Activated T-cell treated with anti-CD3 and anti-CD28 coated beads for 4 hours (primary cell): Measurements from ENCODE around the gene CHSY1.

Experiments
- DNase-seq: peaks from one replicate; pipeline ENCODE4 v3.0.0-alpha.2; 2020

The CHSY1 gene

DNA sequence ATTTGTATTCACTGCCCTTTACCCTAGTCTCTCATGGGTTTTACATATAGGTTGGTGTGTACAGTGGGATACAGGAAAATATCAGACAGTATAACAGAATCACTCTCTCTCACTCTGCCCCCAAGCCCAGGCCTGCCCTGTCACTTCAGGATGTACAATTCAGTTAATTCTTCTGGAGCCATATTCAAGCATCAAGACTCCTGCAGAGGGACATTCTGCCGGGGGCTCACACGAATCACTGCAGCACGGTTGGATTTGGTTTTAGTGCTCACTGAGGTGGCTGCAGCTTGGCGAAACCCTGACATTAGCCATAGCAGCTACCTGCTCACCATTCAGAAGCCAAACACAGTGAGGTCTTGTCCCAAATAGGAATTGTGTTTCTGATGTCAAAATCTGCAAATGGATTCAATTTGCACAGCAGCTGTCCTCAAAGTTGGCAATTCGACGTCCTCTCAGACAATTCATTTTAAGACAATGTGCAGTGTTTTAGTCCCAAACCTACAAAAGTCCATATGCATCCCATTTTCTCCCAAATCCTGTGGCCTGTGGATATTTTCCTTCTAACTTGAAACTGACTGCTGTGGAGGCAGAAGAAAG is 82.9 kb downstream of the CHSY1 start:
- no peak for DNase-seq

DNA sequence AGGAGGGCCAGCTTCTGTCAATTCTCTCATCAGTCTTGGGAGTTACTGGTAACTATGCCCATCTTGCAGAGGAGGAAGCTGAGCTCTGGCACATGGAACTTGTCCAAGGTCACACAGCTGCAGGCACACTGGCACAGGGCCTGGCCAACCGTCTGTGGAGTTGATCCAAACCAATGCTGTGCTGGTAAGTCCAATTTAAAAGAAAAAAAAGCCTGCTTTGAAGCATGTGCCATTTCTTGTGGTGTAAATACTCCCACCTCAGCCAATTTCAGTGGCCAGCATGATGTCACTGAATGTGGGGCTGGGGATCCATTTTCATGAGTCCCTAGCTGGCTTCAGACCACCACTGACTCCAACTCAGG is 83.4 kb downstream of the CHSY1 start:
- no peak for DNase-seq

DNA sequence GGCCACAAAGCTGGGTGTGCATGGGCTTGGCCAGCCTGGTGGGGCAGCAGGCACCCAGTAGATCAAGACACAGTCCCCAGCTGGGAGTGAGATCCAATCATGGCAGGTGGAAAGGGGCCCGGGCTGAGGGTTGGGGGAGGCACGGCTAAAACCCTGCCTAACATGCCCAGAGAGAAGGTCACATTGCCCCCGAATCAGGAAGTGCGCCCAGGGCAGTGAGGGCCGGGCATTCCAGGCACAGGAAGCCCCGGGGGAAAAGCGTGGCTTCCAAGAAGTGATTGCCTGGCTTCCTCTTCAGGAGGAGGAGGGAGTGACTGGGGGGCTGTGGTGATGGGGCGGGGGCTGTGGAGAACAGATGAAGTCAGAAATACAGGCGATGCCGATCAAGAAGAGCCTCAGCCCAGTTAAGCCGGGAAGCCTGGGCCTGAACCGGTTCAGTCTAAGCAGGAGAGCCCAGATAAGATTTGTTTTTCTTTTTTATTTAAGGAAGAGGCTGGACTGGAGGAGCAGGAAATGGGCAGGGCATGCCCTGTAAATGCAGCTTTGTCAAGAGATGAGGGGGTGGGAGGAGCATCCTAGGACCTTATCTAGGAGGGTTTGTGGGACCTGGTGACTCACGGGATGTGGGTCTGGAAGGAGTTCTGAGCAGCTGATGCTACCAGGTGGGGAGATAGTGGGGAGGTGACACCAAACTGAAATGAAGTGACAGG is 83.9 kb downstream of the CHSY1 start:
- peak; percentile 48 for DNase-seq

DNA sequence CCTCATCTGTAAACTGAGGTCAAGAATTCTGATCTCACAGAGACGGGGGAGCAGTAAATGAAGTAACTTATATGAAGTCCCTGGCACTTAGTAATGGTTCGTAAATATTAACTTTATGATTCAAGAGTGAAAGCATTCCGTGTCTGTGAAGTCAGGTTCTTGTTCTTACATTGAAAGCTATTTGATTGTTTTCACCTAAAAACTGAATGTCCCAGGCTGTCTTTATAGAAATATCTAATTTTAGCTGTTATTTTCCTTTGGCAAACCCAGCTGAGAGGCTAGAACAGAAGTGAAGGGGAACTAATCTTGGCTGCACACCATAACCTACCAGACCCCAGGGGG is 84.5 kb downstream of the CHSY1 start:
- DNase-seq: no peak

DNA sequence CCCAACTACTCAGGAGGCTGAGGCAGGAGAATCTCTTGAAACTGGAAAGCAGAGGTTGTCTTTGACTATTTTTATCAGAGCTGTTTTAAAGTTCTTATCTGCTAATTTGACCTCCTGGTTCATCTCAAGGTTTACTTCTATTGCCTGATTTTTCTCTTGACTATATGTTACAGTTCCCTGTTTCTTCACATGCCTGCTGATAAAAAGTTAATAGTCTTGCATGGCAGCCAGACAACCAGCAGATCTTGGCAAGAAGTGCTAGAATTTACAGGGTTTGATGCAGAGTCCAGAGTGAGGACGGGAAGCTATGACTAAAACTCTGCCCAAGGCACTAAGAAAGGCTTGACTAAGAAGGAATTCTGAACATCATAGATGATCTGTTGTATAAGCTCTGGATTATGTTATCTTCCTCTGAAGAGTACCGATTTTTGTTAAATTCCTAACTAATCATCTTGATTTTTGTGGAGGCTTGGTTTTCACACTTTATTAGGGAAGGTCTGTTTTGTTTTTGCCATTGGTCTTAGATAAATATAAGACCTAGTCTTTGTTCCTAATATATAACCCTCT is 85.9 kb downstream of the CHSY1 start:
- DNase-seq: no peak

DNA sequence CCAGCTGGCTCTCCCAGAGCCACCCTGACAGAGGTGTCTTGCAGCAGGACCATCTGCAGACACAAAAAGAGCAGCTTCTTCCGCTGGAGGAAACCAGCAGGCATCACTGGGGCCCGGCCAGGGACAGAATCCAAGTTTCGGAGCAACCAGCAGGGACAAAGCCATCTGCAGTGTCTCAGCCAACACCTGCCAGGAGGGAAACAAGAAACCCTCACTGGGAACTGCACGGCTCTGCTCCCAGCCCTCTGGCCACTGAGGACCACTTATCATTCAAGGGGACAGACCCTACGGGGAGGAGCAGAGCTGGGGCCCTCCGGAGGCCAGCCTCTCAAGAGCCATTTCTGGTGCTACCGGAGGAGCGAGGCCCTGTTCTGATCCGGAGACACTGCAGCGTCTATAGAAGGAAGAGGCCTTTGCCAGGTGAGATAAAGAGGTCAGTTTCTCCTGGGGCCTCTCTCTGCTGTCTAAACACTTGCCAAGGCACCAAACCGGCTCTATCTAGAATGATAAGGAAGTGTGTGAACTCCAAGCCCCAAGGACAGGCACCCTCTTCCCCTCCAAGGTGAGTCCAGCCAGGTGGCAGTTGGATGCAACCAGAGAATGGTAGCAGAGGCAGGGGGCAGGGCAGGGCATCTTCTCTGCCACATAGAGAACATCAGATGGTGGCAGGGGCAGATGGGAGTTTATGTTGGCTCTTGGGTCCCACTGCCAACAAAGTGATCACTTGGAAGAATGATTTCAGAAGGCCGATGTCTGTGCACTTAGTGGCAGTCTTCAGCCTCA is 89.0 kb downstream of the CHSY1 start:
- no peak for DNase-seq

DNA sequence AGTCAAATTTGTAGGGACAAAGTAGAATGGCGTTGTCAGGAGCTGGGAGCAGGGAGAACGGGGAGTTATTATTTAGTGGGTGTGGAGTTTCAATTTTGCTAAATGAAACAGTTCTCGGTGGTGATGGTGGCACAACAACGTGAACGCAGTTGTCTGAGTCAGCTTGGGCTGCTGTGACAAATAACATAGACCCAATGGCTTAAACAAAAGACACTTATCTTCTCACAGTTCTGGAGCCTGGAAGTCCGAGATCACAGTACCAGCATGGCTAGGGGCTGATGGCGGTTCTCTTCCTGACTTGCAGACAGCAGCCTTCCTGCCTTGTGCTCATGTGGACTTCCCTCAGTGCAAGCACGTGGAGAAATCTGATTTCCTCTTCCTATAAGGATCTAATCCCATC is 90.2 kb downstream of the CHSY1 start:
- no peak for DNase-seq

DNA sequence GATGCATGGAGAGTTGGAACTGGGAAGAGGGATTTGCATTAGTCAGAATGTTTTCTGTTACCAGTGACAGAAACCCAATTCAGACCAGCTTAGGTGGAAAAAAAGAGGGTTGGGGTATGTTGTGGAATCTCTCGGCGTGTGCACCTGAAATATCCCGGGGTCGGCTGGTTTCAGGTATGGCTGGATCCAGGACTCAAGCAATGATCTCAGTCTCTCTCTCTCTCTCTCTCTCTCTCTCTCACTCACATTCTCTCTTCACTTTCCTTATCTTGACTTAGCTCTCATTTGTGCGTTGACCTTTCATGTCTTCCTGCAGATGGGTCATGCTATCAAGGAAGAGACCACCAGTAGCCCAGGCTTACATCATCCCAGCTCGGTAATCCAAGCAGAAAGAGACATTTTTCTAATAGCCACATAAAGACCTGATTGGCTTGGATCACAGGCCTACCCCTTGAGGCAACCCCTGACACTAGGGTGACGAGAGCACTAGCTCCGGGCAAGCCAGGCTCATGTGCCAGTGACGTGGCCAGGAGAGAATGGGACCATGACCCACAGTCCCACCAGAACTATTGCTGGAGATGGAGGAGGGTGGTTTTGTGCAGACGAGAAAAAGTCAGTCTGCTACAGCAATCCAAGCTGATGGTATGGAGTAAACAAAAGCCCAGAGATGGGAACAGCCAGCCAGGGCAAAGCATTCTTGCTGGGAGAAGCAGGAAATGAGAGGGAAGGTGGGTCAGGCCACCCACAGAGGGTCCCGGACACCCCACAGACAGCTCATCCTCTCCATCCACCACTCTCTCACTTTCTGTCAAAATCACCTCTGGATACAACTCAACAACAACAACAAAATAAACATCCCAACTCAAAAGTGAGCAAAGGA is 91.7 kb downstream of the CHSY1 start:
- no peak for DNase-seq

DNA sequence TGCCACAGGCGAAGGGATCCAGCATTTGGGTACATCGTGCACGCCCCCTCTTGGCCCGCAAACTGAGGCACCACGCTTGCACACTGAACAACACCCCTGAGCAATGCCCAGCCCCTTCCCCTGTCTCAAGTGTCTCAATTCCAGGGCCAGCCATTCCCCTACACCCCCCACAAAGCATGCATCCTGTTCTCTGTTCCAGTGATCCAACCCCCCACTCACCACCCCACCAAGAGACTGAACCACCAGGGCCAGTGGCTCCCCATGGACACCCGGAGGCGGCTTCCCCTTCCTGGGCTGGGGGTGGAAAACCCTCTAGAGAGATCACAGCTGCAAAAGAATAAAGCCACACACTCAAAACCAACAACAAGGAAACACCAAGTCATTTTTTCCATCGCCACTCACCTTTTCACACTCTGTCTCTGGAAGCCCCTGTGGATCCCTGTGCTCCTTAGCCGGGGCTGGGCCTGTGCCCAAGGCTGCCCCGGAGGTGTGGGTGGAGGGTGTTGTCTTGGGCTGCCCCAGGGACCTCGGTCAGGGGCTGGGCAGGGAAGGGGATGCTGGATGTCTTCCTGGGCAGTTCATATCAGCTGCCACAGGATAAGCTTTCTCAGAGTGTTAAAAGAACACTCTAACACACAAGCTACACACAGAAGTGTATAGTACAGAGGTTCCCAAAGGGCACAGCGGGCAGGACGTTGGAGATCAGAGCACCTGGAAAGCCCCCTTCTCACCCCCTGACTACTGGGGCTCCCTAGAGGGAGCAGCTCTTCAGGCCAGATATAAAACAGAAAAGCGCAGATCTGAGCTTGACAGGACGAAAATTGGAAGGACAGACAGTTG is 92.5 kb downstream of the CHSY1 start:
- DNase-seq: no peak

DNA sequence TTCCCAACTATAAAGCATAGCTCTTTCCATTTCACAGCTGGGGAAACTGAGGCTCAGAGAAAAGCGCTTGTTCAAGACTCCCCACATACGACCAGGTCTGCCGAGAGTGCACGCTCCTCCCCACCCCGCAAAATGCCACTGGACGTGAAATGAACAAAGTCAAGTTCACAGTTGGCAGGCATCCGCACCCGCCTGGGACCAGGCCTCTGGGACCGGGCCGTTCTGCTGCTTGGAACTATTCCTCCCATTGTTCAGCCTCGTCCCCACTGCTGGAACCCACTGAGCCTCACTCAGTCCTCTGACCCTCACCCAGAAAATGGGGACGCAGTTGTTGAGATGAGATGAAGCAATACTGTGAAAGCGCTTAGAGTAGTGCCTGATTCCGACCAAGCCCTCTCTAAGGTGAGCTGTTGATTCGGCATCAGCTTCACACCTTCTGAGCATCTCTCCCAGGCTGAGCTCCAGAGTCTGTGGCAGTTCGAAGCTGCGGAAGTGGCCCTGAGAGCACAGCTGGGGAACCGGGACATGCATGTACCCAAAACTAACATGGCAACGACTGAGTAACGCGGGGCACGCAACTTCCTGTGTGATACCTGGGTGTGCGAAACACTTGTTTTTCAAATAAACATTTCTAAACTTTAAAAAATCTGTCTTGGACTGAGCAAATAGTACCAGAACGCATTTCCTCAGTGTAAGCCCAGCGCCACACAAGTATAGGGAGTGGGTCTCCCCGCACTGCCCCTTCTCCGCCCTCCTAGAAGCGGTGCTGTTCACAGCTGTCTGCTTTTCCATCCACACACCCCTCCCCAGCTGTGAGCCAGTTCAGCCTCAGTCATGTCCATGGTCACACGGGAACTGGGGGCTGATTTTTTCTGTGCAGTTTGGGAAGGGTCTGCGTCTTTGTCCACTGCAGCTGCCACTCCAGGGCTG is 93.4 kb downstream of the CHSY1 start:
- no peak for DNase-seq

DNA sequence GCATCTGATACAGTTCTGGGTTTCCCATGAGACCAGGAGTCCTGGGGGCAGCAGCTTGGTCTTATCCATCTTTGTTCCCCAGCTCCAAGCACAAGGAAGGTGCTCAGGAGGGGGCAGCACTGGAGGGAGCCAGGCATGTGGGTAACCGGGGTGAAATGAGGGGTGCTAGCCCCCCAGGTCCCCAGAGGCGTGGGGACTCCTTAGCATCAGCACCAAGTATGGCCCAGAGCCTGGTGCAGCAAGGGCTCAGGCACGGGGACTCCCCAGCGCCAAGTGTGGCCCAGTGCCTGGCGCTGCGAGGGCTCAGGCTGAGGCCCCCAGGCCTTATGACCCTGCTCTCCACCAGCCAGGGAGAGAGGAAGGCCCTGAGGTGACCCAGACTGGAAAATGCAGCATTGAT is 94.1 kb downstream of the CHSY1 start:
- no peak for DNase-seq

DNA sequence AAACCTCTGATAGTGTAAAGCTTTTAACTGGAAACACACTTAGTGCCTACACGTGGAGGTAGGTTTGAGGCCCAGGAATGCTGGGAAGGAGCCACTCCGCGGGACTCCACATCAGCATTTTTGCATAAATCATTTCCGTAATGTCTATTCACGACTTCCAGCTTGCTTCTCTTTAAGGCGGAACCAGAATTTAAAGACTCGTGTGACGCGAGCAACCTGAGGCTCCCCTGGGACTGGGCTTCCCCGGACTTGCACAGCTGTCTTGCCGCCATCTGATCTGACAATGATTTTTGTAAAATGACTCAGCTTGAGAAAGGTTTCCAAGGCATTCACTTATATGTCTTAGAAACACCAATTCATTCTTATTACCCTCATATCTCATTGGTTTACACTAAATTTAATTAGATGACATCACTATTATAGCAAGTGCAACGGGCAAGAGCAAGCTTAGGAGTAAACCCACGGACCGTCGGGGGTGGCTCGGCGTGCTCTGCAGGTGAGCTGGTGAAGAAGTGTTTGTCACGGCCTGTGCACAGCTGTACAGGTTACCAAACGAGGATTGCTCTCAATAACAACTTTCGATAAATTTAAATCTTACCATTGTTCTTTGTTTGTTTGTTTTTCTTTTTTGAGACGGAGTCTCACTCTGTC is 95.2 kb downstream of the CHSY1 start:
- no peak for DNase-seq

DNA sequence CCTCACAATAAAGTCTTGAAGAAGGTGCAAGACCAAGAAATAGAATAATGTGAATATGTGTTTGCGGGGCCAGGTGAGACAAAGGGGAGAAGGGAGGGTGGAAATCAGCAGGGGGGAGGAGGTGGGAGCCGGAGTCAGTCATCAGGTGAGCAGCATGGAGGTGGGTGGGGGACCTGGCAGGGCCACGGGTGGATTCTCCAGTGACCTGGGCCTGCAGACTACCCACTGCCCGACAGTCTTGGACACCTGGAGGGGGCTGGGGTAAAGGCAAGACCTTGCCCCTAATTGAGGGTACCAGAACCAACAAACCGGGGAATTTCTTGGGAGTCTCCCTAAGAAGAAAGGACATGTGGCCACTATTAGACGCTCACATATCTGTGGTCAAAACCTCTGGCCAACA is 95.8 kb downstream of the CHSY1 start:
- no peak for DNase-seq

DNA sequence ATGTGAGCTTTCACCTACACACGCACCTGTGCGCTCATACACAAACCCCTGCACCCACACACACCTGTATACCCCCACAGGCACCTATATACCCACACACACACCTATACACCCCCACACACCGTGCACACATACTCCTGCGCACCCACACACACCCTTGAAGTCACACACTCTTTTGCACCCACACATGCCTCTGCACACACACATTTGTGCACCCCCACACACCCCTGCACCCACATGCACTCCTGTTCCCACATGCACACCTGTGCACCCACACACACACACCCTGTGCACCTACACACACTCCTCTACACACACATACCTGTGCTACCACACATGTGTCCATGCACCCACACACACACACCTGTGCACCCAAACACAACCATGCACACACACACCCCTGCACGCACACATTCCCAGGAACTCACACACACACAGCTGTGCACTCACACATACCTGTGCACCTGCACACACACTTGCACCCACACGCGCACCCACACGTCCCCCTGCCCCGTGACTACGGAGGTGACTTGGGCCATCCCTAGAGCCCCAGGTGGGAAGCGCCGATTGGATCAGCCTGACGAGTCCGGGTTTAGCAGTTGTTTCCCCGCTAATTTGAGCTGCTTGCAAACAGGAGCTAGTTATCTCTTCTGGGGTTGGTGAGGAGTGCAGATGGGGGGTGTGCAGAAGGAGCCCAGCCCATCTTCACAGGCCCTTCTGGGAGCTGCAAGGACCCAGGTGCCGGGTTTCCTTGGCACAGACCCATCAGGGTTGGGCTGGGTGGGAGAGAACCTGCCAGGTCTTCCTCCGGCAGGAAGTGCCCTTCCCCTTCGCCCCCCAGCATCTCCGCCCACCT is 97.8 kb downstream of the CHSY1 start:
- DNase-seq: no peak

DNA sequence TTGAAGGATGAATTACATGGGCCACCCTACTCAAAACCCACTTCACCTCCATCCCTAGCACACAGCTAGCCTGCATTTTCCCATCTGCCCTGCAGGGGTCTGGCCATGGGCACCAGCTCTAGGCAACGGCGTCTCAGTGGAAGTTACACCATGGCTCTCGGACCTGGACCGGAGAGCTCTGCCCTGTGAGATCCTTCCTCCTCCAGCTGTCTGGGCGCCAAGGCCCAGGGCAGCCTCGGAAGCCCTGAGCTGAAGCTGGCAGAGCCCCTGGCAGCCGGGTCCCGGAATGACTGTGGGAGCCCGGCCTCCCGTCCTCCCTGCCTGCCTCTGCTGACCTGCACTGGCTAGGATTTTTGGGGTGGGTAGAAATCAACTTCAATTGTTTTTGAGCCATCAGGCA is 98.9 kb downstream of the CHSY1 start:
- DNase-seq: no peak

DNA sequence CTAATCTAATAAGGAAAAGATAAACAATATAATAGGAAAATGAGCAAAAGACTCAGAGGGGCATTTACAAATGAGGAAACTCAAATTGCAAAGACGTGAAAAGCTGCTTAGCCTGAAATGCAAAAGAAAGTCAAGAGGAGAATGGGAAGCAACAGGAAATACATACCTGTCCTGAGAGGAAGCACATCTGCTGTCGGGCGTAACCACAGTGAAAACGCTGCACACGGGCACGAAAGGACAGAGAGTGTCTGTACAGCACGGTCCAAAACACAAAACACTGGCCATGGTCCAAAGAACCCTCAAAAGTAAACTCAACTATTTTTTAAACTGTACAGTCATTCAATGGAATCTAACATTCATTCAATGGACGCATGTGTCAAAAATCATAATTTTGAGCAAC is 100.6 kb downstream of the CHSY1 start:
- no peak for DNase-seq

DNA sequence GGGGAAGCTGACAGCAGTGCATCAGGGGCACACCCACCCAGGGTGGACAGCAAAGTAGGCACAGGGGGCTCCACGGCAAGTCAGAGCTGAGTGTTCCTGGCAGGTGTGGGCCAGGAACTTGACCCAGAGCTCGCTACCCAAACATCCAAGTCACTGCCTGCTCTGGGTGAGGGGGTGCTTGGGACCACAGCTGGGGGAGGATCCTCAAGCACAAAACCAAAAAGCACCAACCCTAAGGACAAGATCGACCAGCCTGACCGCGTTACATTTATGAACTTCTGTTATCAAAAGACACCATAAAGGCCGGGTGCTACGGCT is 101.2 kb downstream of the CHSY1 start:
- DNase-seq: no peak

DNA sequence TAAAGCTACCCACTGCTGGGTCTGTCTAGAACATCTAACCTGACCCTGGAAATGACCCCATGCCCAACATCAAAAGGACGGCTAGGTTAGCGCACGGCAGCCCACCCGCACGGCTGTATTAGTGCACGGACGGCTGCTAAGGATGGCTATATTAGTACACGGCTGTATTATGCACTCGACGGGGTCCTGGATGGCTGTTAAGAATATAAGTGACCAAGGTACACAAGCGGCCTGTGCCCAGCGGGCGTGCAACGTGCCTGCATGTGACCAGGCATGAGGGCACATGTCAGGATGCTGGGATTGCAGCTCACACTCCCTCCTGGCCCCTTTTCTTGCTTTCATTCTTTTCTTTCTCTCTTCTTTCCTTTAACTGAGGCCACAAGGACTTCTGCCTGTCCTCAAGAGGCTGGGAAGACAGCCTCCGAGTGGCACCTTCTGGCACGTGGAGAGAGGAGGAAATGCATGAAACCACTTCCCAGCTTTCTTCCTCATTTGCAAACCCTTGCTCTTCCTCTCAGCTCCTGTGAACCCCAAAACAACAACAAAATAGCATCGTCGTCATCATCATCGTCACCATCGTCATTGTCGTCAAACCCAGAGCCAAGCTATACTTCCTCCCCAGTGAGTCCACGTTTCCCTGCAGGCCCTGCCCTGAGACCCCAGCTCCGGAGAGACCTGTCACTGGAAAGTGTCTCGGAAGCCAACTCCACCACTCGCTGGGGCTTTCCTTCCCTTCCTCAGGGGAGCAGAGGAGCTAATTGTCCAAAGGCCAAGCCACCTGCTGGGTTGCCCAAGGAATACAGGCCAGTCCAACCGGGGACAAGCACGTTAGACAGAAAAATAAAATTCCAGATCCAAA is 101.8 kb downstream of the CHSY1 start:
- no peak for DNase-seq
